HG02610 (cell line): ENCODE data around the gene PRKAG2.

ENCODE experiments used
- ATAC-seq: cut with Tn5 transposase; IDR thresholded peaks from one replicate; pipeline ENCODE4 v1.9.1; 2021; ENCODE audit warnings: mild to moderate bottlenecking, moderate library complexity; ENCODE audit not compliant: unreplicated experiment

PRKAG2 gene

DNA sequence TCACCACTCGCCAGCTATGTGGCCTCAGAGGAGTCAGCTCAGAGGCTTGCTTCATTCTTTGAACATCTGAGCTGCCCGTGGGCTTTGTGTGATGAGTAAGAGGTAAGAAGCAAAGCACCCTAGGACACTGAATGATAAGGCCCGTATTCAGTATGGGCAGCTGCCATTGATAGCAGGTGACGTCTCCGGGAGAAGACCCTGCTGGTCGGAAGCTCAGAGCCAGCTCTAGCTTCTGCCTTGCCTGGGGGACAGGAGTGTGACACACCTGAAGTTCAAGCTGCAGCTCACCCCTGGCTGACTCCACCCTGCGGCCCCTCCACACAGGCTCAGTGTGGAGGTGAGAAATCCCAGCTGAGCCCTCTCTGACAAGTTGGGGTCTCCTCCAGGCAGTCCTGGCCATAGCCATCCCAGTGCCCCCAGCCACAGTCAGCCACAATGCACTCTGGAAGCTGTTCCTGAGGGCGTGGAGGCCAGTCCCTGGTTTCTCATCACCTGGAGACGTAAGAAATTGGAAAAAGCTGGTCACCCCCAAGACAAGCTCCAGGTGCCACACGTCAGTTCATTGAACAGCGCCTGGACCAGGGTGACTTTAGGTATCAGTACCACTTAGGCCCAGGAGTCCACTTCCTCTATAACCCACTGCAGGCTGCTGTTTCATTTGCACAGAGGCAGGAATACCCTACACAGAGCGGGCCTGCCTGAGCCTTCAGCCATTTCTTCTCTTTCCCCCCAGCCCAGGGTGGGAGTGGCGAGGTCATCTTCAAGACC, 192.3 kb downstream of the PRKAG2 start:
- ATAC-seq = no peak

DNA sequence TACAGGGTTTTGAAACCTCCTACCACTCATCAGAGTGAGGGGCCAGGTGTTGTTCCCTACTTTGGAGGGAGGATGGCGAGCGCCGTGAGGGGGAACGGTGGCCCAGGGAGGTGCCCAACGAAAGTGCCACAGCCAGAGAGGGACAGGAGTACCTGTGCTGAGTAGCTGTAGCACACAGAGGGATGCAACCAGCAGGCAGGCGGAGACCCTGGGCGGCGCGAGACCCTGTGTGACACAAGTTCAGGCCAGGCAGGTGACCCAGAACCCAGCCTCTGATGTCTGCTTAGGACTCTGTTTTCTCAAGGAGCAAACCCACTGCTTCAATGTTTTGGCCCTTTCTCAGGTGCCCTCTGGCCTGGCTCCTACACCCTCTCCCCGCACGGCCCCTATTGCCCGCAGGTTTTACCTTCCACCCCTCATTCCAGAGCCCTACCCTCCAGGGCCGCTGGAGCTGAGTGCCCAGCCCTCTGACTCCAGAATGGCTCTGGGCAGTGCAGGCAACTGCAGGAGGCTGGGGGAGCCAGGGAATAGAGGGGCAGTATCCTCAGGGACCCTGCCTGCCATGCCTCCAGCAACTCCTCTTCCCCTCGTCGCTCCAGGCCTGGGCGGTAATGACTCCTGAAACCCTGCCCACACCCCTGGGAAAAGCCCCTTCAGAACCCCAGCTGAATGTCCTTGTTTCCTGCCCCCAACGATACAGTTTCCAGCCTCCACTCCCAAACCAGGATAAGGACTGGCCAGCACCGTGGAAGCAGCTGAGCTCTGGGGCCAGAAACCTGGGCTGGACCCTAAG, 193.1 kb downstream of the PRKAG2 start:
- no peak for ATAC-seq

DNA sequence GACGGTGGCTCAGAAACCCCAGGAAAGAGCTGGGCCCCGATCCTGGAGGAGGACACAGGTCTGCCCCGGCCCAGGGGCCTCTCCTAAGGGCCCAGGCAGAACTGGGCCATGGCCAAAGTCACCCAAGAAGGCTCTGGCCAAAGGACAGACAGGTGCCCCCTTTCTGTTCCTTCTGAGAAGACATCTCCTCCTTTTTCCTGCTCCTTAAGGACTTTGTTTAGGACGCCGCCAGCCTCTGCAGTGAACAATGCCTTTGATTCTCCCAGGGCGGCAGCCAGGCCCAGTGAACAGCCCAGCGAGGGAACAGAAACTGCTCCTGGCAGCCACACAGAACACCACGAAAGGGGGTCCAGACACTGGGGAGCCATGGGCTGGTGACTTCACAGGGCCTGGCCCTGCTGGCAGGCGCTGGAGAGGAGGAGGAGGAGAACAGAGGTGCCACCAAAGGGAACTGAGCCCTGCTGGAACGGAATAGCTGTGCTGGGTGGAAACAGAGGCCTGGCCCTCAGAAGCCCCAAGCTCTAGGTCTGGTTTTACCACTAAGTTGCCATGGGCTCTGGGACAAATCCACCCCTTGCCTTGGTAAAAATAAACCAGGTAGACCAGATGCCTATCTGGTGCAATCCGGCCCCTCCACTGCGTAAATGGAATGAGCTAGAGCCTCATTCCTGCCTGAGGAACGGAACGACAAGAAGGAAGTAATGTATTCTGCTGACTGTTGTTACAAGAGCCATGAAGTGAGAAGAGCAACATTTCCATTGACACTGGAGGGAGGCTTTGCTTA, 193.9 kb downstream of the PRKAG2 start:
- no peak for ATAC-seq

DNA sequence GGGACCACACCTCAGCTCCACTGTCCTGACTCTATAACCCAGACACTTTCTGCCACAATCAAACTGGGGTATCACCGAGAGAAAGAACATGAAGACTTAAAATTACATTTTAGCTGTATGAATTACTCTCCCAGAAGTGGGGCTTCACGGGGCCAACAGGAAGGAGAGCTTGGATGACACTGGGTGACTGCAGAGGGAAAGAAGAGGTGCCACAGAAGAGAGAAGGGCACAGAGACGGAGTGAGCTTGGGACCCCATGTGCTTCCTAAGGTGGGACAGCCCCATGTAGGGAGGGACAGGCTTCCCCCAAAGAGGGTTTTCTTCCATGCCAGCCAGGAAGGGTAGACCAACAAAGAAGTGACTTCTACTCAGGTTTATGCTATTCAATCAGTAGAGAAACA, 195.2 kb downstream of the PRKAG2 start:
- ATAC-seq = no peak

DNA sequence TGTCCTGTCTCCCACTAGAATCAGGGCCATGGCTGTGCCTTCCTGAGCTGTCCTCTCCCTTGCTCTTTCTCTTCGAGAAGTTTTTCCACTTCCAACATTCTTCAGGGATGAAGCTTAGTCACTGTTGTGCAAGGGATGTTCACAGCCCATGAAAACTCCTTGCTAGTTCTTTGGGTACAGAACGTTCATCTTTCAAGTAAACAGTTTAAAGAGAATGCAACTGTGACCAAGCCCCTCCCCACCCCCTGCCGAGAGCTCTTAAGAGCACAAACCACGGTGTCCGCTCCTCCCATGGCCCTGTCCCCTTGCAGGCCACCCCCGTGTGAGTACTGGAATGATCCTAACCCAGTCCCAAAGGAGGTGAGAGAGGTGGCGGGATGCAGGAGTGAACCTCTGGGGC, 196.1 kb downstream of the PRKAG2 start:
- ATAC-seq = no peak

DNA sequence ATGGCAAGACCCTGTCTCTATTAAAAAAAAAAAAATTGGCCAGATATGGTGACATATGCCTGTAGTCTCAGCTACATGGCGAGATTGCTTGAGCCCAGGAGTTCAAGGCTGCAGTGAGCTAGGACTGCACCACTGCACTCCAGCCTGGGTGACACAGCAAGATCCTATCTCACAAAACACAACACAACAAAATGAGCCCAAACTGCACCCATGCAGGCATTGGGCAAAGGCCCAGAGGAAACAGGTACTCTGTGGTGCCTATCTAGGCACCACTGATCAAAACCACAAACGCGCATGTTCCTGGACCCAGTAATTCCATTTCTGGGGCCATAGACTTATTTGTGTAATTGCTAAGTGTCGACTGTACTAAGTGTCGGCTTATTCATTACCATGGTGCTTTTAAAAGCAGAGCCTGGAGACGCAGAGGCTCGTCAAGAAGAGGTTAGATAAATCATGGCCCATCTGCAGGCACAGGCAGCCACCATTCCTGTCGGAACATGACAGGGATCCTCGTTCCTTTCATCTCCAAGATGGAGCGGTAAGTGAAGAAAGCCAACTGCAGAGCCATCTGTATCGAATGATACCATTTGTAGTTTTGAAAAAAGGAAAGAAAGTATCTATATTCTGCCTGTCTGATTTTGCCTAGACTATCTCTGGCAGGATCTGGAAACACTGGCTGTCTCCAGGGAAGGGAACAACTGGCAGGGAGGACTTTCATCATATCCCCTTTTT, 196.9 kb downstream of the PRKAG2 start:
- ATAC-seq = no peak

DNA sequence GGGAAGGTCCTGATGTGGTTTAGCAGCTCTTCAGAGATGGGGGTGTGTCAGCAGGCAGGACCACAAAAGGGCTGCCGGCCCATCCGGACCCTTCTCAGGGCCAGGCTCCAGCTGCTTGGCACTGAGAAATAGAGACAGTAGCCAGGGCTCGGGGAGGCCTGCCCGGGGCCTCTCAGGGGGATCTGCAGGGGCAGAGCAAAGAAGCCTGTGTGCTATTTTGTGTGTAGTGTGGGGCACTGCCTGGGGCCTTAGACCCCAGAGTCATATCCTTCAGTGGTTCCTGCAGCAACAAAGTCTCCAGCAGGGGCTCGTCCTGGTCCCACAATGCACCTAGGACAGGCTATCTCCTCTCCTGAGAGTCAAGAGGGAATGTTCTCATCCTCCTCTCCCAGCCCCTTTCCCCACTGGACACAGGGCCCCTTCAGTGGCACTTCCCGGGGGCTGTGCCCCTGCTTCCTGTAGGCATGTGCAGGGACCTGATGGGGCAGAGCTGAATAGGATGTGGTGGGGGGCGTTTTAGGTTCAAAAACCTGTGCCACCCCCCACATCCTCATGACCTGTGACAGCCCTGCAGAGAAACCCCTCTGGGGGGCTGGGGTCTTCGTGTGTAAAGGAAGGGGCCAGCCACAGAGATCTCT, 197.7 kb downstream of the PRKAG2 start:
- no peak for ATAC-seq

DNA sequence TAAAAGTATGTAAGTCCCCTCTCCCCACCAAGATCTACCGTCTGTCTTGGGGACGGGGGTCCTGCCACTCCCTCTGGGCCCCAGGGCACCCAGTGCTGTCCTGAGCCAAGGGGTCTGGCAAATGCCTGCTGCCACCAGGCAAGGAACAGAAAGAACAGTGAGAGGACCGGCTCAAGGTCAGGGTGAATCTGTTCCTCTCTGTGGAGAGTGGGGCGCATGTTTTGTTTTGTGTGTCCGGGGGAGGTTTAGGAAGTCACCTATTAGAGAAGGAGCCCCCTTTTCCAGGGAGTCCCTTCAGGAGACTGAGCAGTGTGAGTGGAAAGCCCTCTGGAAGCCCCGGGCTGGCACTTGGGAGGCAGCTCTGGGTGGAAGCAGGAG, 198.7 kb downstream of the PRKAG2 start:
- no peak for ATAC-seq

DNA sequence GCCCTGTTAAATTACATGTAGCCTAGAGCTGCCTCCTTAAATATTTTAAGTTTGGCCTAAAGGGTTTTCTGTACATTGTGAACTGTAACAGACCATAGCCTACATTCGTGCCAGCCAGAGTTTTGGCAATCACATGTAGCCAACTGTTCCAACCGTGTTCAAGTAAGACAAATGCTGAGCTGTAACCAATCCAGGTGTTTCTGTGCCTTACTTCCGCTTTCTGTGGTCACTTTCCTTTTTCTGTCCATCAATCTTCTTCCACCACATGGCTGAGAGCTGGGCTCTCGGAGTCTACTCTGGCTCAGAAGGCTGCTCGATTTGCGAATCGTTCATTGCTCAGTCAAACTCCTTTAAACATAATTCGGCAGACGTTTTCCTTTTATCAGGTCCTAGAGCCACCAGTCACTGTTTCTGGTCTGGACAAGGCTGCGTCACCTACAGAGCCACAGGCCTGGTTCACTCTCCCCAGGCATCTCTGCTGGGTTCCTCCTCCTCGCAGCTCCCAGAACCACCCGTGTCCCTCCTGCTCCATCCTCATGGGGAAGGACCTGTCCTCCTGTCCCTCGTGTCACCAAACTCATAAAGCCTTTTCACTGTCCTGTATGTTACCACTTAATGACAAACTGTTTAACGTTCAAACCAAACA, 199.2 kb downstream of the PRKAG2 start:
- ATAC-seq = no peak

DNA sequence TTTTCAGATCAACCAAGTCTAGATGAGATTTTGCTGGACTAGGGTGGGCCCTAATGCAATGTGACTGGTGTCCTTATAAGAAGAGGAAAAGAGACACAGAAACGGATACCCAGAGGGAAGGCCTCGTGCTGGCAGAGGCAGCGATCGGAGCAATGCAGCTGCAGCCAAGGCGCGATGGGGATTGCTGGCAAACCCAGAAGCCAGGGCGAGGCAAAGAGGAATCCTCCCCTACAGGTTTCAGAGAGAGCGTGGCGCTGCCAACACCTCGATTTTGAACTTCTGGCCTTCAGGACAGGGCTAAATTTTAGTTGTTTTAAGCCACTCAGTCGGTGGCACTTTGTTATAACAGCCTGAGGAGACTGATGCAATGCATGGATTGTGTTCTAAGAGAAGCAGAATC, 200.2 kb downstream of the PRKAG2 start:
- no peak for ATAC-seq

DNA sequence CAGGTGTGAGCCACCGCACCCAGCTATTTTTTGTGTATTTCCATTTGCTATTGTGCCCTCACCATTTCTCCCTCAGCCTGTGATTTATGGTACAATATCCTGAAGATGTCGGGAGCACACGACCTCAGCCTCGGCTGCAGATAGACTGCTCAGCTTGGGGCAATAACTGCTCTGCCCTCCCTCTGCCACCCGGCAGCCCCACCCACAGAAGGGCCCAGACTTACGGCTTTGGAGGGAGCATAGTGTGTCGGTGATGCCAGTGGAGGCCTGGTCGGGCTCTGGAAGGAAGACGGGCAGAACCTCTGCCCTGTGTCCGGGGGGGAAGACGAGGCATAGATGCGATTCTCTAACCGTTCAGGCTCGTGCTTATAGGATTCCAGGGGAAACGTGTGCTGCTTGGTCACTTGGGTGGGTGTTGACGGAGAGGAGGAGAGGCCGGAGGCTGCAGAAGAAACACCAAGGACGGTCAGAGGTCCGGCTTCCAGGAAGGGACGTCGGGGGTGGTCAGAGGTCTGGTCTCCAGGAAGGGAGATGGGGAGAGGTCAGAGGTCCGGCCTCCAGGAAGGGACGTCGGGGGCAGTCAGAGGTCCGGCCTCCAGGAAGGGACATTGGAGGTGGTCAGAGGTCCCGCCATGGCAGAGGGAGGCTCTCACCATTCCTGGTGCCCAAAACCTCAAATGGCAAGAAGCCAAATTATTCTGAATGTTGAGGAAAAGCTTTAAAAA, 201.6 kb downstream of the PRKAG2 start:
- no peak for ATAC-seq

DNA sequence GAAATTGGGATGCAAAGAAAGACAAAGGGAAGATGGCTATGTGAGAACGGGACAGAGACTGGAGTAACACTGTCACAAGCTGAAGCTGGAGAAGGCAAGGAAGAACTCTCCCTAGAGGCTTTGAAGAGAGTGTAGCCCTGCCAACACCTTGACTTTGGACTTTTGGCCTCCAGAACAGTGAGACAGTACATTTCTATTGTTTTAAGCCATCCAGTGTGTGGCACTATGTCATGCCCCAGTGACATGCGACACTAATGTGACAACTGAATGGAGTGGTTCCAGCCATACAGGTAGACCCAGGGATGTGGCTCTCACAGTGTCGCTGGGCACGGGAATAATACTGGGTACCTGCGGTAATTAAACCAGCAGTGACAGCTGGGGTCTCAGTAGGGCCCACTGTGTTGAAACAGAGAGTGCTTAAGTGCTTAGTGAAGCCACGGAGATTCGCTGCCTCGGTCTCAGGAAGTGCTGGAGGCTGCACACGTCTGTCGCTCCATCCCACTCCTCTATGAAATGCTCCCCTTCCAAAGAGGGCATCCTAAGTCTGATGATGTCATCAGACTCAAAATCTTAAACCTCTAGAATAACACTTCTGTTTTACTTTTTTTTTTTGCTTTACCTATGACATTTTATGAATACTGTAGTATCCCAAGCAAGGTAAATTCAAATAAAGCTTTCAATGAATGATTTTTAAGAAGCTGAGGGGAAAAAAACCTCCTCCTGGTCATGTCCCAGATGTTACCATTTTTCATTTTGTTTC, 202.6 kb downstream of the PRKAG2 start:
- ATAC-seq = no peak

DNA sequence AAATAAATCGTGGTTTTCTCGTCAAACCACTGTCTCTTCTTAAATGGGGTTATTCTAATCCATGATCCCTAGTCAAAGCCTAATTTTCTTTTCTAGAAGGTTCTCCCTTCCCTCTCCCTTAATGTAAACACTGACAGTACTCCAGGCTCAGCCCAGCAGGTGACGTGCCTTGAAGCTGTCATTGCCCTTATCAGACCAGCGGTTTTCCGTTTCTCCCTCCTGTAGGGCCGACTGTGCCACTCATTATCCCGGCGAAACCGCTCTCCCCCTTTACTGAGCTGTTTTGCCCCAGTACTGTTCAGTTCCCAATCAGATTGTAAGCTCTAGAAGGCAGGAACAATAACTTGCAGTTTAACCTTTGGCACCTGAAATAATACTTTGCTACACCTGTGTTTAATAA, 203.7 kb downstream of the PRKAG2 start:
- no peak for ATAC-seq

DNA sequence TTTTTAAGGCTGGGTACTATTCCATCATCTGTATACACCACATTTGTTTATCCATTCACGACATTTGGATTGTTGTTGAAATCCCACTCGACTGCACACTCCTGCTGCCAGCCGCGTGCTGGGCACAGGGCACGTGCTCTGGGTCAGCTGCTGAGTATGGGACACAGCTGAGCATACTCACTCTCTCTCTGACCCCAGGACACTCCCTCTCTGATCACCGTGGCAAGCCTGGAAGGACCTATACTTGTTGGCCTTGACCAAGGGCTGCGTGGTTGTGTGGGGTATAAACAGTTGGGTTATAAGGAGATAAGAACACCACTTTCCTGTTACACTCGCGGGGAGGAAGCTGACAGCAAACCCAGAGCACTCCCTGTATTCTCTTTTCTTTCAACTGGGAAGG, 204.2 kb downstream of the PRKAG2 start:
- no peak for ATAC-seq

DNA sequence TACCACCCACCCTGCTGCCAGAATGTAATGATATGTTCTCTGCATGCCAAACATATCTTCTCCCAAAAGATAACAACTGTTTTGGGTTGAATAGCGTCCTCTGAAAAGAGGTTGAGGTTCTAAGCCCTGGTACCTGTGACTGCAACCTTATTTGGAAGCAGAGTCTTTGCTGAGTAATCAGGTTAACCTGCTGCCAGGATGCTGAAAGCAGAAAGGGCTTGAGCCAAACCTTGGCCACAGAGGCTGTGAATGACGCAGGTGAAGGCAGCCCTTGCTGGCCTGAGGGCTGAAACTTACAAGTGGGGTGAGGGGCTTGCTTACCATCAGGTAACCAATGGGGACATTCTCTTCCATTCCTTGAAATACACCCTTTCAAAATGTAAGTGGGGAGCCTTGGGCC, 205.4 kb downstream of the PRKAG2 start:
- ATAC-seq = no peak

DNA sequence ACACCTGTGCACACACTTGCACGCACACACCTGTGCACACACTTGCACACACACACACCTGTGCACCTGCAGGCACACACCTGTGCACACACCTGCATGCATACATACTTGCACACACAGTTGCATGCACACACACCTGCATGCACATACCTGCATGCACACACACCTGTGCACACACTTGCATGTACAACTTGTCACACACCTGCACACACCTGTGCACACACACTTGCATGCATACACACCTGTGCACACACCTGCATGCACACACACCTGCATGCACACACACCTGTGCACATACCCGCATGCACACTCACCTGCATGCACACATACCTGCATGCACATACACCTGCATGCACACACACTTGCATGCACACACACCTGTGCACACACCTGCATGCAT, 207.2 kb downstream of the PRKAG2 start:
- ATAC-seq = no peak

DNA sequence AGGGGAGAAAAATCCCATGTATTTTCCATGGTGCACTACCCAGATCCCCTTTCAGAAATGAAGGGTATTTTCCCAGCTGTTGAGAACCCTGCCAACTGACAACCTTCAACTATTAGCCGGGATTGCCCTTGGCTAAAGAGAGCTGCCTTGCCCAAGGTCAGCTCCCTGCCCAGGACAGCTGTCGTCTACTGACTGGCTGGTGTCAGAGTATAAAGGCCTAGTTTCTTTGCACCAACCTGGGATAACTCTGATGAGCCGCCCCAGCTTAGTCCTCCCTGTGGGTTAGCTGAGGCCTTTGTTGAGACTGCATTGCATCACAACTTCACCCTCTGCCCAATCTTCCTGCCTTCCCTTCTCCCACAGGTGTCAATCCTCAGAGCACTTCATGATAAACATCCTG, 210.0 kb downstream of the PRKAG2 start:
- no peak for ATAC-seq

DNA sequence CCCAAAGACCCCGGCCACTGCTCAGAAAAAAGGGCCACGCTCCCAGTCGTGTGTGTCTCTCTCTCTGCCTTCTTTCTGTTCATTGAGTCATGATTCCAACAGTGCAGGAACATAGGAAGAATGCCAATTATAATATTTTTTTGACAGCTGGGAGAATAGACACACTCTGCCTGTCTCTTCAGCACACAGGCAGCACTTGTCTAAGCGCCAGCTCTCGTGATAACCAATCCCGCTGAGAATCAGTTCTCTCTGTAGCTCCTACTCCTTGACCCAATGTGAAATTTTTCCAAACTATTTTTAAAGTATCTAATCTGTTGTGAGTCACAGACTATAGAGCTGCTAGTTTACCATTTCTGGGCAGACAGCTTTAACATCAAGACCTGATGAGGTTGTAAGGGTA, 211.5 kb downstream of the PRKAG2 start:
- ATAC-seq = no peak

DNA sequence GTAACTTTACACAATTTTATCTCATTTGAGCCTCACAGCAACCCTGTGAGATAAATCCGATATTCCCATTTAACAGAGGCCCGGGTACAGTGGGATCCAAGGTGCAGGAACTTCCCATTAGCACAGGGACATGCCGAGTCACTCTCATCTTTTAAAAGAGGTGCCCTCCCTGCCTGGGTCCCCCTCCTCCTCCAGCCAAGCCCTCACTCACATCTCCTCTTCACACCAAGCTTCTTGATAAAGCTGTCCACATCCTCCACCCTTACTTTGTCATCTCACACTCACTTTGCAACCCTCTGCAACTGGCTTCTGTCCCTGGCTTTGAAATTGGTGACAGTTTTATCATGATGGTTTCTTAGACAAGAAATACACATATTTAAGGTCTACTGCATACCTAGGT, 212.6 kb downstream of the PRKAG2 start:
- no peak for ATAC-seq
